Right forelimb (tissue), 1 donor: Measurements from ENCODE around the gene CRYBA4.

Source experiments
- DNase-seq: peaks from one replicate; pipeline ENCODE4 v3.0.0-alpha.2; 2018

The CRYBA4 gene

DNA sequence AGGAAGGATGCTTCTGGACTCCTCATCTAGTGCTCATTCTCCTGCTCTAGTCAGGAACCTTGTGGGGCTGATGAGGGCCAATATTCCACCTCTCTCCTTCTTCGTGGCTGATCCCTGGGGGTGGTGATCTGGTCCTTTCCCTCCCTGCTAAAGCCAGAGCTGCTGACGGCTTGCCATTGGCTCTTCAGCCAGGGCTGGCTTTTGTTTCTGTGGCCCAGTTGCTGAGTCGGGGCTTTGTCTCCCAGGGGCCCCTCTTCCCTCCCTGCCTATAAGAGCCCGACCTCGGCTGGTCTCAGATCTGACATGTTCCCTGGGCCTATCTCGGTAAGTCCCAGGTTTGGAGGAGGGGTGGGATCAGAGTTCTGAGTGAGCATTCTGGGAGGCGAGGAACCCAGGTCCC is at the start of gene CRYBA4:
CRYBA4 (plus strand) TSS at position 301 of the 400 bp plus-strand sequence. CDS start 634 bp downstream, outside the sequence.
- DNase-seq: no peak

- DNase-seq: no peak
Measured at GRCh38 chr22:26573026-26573662, 48.6 kb upstream of the CRYBA4 start.

GRCh38 chr22:26574001-26574723 is 47.6 kb upstream of the CRYBA4 start:
- DNase-seq: no peak

GRCh38 chr22:26576026-26576680 is 45.6 kb upstream of the CRYBA4 start:
- DNase-seq: no peak

DNA sequence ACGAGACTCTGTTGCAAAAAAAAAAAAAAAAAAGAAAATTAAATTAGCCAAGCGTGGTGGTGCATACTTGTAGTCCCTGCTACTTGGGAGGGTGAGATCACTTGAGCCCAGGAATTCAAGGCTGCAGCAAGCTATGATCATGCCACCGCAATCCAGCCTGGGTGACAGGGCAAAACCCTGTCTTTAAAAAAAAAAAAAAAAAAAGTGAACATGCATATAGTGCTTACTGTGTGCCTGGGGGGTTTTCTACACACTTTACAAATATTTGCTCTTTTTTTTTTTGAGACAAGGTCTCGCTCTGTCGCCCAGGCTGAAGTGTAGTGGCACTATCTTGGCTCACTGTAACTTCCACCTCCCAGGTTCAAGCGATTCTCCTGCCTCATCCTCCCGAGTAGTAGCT is 44.7 kb upstream of the CRYBA4 start:
- DNase-seq: no peak

GRCh38 chr22:26579331-26579886 is 42.4 kb upstream of the CRYBA4 start:
- DNase-seq: no peak

- no peak for DNase-seq
Measured at GRCh38 chr22:26580240-26580962, 41.4 kb upstream of the CRYBA4 start.

DNA sequence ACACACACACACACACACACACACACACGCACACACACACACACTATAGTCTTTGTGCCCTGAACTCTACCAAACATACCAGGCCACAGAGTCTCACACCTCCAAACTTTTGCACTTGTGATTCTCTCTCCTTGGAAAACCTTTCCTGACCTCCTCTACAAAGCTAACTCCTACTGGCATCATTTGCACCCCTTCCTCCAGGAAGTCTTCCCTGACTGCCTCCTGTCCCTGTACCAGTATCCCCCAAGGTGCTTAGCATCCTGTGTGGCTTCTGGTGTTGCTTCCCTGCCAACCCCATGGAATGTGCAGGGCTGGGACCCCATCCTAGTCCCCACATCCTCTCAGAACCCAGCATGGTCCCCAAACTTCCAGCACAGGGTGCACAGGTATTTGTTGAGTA is 40.7 kb upstream of the CRYBA4 start:
- no peak for DNase-seq

DNA sequence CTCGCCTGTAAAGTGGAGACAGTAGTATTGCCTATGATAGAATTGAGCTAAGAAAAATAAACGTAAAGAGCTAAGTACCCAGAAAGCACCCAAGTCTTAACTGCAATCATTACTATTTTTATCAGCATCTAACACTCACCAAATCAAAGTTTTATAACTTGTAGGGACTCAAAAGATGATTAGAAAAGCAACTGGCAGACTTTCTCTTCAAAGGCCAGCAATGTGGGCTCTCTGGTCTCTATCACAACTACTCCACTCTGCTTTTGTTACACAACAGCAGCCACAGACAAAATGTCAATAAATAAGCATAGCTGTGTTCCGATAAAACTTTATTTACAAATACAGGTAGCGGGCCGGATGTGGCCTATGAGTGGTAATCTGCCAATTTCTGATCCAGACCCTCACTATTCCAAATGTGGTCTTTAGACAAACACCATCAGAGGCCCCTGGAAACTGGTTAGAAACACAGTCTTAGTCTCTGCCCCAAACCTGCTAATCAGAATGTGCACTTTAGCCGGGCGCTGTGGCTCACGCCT is 40.1 kb upstream of the CRYBA4 start:
- no peak for DNase-seq

DNA sequence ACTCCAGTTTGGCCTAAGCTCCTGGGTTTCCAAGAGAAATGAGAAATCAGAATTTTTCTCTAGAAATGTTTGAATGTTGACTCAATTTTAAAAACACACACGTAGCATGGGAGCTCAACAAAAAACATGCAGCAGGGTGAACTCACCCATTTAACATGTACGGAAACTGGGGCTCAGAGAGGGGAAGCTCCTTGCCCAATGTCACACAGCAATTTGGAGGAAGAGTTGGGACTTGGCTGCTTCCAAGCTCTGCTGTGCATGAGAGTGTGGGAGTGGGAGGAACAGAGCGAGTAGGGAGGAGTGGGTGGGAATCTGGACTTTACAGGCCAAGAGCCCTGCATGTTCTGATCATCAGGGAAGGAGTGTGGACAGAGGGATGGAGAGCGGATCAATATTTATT is 37.8 kb upstream of the CRYBA4 start:
- DNase-seq: no peak

- no peak for DNase-seq
Measured at GRCh38 chr22:26585104-26585790, 36.5 kb upstream of the CRYBA4 start.

DNA sequence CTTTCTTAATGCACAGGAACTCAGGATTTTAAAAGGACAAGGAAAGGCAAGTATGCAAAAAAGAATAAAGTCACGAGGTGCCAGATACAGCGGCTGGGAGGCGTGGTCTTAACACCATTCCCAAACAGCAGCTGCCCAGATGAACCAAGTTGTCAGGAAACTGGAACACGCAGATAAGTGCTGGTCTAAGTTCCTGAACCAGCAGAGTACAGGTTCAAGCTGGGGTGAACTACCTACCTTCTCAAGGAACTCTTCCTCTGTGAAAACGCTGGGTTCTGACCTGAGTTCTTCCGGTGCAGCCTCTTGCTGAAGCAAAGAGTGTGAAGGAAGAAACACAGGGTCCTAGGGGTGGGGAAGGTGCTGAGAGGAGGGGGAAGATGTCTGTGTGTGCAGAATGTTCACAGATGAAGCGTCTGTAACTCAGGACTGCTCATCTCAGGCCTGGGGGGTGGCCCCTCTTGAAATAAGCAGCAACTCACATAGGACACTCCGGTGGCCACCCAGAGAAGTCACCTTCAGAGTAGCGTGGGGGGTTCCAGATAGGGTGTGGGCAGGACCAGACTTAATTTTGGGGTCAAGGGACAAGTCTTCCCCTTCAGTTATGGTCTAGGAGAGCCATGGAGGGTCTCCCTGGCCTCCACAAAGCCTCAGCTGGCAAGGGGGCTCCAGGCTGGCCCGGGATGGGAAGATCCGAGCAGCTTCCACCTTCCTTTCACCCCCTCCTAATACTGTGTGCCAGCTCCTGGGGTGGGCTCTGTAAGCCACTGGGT is 35.0 kb upstream of the CRYBA4 start:
- no peak for DNase-seq

- no peak for DNase-seq
Measured at GRCh38 chr22:26587991-26588613, 33.7 kb upstream of the CRYBA4 start.

DNA sequence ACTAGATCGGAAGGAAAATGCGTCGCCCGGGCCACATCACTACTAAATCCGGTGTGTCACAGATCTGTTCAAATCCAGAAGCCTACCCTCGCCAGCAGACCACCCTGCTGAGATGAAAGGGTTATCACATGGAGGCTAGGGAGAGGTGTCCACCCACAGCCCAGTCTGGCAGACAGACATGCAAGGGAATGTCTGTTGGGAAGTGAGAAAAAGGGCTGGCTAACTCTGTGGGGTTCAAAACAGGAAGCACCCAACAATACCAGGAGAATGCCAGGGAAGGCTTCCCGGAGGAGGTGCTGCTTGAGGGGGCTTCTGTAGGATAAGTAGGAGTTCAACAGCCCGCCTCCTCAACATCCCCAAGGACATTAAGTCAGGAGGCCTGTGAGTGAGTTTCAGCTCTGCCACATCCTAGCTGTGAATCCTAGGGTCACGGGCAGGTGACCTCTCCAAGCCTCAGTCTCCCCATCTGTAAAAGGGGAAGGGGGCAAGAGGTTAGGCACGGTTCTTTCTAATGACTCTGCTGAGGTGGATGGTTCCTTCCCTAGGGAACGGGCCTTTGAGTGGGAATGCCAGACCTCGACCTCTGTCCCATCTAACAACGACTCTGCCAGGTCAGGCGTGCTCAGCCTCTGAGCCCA is 32.9 kb upstream of the CRYBA4 start:
- DNase-seq: no peak

- peak; percentile 50 for DNase-seq
Measured at GRCh38 chr22:26589367-26589844, 32.4 kb upstream of the CRYBA4 start.

DNA sequence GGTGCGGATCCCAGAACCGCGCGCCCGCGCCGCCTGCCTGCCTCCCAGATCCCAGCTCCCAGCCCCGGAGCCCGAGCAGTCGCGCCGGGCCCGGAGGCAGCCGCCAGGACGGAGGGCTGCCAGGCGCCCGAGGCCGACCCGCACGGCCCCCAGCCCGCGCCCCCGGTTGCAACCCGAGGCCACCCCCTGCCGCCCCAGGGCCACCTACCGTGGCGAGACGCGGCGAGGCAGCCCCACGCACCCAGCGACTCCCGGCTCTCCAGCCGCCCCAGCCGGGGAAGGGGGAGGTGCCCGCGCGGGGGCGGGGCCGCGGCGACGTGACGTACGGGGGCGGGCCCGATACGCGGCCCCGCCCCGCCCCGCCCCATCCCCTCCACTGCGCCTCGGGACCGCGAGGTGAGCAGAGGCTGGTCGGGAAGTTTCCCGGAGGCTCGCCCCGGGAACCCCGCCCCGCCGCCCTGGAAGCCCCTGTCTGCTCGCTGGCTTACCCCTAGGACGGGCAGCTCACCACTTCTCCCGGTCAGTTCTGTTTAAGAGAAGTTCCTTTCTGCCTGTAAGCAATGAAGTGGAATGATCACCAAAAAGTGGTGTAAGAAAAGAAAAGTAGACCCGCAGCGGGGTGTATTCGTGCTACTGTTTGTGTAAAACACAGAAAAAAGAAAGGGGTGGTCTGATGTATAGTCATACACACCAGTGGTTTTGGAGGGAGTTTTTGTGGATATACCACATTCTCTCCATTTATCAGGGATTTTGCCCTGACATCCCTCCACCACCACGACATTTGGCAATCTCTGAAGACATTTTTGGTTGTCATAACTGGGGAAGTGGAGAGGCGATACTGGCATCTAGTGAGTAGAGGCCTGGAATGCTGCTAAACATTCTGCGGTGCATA is 31.7 kb upstream of the CRYBA4 start, which contains the start of gene TPST2:
TPST2 (minus strand) TSS at position 288 of the 892 bp plus-strand sequence. CDS start 48,502 bp downstream, outside the sequence.
- DNase-seq: peak; percentile 89

DNA sequence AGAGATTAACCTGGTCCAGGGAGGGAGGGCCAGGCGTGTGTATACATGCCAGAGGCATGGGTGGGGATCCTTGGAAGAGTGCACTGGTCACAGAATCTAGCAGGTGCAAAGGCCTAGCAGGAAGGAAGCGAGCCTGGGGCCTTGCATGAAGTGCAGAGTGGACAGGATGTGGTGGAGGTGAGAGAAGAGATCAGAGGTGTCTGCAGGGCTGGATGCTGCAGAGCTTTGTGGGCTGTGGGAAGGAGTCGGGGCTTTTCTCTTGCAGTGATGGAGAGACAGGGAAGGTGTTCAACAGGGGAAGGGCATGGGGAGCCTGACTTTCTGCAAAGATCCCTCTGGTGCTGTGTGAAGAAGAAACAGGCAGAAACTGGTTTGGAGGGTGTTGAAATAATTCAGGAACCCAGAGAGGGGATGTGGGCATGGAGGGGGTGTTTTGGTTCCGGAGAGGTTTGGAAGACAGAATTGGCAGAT is 29.3 kb upstream of the CRYBA4 start:
- no peak for DNase-seq

DNA sequence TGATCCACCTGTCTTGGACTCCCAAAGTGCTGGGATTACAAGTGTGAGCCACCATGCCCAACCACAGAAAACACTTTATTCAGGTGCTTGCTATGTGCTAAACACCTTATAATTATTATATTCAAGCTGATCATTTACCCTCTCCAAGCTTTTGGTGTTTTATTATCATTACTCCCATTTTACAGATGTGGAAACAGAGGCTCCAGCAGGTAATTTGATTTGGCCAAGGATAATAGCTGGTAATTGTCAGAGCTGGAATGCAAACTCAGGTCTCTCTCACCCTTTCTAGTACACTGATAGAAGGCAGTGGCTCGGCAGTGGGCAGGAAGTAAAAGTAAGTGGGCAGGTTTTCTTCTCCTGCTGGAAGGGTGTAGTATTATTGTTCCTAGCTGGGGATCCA is 28.0 kb upstream of the CRYBA4 start:
- DNase-seq: no peak

DNA sequence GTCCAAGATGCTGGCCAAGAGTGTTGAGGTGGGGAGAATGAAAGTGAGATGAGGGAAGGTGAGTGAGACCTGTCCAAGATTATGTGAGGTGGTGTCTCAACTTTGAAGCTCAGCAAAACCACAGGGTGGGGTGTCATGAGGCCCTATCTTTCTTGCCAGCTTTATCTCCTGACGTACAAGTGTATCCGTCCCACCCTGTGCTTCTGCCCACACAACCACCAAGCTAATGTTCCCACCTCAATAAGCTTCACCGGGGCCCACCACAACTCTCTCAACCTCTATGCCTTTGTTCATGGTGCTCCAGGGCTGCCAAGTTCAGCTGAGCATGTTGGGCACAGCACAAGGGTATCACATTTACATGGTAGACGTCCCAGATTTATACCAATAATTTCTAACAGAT is 24.7 kb upstream of the CRYBA4 start:
- DNase-seq: no peak
